NCI-H2081 treated with DMSO at 0.1 percent for 48 hours (cell line): Measurements from ENCODE around the gene TDRD1.

Source experiments
- DNase-seq: peaks from one replicate; lab custom pipeline; 2025; lab: John Stamatoyannopoulos, UW

The TDRD1 gene

DNA sequence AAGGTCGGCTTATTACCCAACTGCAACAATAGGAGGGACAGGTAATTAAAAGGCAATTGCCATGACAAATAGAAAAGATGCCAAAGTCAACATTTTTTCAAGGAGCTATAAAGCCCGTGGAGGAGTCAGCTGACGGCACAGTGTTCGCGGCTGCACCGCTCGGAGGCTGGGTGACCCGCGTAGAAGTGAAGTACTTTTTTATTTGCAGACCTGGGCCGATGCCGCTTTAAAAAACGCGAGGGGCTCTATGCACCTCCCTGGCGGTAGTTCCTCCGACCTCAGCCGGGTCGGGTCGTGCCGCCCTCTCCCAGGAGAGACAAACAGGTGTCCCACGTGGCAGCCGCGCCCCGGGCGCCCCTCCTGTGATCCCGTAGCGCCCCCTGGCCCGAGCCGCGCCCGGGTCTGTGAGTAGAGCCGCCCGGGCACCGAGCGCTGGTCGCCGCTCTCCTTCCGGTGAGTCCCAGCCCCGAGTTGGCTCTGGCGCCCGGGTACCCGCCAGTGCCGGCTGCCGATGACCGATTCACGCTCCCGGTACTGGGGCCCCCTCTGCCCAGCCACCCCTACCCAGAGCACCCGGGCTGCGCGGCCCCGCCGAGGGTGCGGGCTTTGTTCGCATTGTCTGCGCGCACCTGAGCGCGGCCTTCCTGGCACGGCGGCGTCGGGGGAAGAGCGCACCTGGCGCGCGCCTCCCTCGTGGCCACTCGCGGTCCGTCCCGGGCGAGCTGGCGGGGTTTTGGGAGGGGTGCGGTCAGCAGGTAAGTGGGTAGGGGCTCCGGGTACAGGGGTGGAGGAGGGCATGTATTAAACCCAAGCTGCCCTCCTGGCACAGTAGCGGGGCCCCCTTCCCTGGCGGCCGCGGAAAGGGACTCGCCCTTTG lies 60.2 kb downstream of the TDRD1 start, which contains the start of gene VWA2:
Gene VWA2, plus strand, starts transcription at position 138 of the 877 bp plus-strand sequence. CDS start 9,460 bp downstream, outside the sequence.
- peak; percentile 31 for DNase-seq

- DNase-seq, result no peak
Measured at GRCh38 chr10:114239994-114240345, 60.8 kb downstream of the TDRD1 start.

GRCh38 chr10:114242235-114242634 lies 63.1 kb downstream of the TDRD1 start:
- no peak for DNase-seq

DNA sequence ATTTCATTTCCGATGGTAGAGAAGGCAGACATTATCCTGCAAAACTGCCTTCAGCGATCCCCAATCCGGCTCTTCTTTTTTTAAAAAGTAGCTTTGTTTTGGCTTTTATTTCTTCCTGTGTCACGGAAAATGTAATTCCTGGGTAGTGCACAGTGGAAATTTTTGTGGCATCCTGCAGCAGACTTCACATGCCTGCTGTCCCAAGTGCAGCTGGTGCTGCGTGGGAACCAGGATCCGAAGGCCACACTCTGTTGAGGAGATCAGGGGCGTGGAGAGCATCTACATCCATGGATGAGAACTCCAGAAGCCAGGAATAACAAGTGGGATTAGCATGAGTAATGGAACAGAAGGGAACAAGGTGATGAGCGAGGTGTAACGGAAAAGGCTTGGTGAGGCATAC lies 64.5 kb downstream of the TDRD1 start:
- no peak for DNase-seq

- DNase-seq, result no peak
Measured at GRCh38 chr10:114244126-114244525, 65.0 kb downstream of the TDRD1 start.

- DNase-seq, result no peak
Measured at GRCh38 chr10:114245121-114245791, 66.1 kb downstream of the TDRD1 start.

DNA sequence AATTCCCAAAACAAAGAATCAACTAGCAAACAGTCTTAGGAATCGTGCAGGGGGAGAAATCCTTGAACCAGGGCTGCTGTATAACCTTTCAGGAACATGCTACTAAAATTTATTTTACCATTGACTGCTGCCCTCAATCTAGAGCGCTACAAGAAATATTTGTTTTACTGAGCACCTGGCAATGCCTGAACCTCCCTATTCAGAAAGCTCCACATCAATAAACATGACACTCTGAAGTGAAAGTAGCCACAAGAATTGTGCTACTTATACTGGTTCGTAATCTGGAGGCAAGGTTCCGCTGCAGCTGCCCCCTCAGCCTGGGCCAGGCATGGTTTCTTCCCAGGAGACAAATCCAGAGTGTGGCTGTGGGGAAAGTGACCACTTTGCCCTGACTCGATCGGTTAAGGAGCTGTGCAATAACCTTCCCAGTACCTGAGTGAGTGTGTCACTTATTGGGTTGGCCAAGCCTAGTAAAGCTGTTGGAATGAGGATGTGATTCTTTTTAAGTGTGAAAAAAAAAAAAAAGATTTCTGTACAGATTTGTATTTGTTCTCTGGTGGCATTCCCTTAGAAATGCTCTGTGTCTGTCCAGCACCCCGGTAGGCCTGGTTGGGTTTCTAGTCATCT lies 67.6 kb downstream of the TDRD1 start:
- no peak for DNase-seq

DNA sequence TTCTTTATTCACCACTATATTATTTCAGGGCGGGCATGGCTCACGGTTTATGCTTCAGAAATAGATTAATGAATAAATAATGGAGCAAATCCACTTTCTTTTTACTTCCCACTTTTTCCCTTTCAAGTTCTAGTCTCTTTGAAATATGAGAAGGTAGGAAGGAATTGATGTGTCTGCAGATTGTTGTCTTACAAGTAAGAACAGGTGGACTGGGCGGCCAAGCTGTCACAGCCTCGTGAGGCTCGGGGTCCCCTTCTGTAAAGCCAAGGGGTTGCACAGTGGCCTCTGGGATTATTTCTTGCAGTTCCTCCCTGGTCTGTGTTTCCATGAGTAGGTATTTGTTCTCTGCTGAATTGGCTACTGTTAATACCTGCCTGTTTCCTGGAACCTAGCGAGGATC lies 71.1 kb downstream of the TDRD1 start:
- DNase-seq, result no peak

- no peak for DNase-seq
Measured at GRCh38 chr10:114250716-114251115, 71.6 kb downstream of the TDRD1 start.

DNA sequence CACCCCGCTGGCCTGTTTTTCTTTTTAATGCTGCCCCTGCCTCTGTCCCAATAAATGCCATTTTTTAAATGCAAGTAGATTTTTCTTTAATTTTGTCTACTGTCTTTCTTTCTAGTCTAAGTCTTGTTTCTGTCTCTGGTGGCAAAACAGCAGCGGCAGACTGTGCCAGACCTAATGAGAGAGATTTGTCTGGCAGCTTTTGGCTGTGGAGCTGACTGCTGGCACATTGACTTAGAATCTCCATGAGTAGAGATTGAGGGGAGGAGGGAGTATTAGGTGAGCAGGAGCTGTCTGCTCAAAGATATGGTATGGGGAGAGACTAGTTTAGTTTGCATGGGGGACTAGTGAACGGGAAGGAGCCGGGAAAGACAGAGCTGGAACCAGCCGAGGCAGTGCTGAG lies 72.9 kb downstream of the TDRD1 start:
- DNase-seq, result no peak

- no peak for DNase-seq
Measured at GRCh38 chr10:114252883-114253282, 73.7 kb downstream of the TDRD1 start.

DNA sequence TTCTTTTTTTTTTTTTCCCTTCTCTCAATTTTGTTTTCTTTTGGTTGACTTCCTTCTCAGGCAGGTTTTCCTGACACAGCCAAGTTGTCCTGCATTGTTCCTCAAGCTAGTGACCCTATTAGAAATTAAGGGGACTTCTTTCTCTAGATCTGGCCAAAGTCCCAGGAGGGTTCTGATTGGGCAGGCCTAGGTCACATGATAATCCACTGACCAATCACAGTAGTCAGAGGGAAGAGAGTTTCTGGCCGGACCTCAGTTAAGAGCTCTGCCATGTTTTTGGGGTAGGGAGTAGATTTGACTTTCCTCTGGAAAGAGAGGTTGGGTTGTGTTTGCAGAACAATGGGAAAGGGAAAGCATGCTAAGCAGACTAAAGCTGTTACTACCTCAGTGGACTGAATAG lies 76.1 kb downstream of the TDRD1 start:
- DNase-seq, result no peak

DNA sequence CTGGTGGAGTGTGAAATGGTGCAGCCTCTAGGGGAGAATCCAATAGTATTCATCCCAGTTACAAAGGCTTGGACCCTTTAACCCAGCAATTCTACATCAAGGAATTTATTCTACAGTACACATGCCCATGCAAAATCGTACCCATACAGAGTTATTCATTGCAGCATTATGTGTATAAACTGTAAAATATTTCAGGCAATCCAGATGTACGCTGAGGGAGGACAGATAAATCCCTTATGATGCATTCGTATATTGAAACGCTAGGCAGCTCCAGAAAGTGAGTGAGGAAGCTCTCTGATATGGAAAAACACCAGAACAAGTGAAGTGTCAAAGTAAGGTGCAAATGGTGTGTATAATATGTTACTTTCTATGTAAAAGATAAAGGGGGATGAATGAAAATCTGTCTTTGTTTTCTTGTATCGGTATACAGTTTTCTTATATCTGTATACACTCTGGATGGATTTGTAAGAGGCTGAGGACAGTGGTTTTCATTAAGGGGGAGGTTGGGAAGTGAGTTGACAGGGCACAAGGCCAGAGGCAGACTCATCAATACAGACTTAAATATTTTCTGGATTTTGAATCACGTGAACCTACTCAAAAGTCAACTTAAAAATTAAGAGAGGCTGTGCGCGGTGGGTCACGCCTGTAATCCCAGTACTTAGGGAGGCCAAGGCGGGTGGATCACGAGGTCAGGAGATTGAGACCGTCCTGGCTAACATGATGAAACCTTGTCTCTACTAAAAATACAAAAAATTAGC lies 77.0 kb downstream of the TDRD1 start:
- DNase-seq, result no peak

DNA sequence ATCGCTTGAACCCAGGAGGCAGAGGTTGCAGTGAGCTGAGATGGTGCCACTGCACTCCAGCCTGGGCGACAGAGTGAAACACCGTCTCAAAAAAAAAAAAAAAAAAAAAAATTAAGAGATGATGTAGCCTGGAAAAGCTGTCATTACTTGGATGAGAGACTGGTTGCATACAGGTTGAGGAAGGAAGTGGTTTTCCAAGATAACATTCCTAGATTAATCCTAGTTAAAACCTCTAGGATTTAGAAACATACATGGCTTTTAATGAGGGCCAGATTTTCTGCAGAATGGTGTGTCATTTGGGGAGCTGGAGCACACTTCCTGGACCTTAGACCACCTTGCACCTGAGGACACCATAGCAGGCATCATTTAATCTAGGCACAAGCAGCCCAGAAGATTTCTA lies 77.7 kb downstream of the TDRD1 start:
- no peak for DNase-seq

DNA sequence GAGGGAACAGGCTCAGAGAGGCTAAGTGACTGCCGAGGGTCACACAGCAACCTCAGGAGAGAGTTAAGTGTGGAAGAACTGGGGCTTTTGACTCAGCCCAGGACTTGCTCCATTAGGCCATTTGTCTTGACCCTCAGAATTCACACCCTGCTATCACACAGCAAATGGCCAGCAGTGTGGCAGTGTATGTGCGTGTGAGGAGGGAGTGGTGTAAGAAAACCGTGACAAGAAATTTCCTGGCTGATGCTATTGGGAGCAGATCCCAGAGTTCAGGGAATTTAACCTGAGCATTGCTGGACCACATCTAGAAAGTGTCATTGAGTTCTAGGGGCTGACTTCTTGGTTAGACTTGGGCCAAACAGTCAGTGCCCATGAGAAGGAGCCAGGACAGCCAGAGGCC lies 78.3 kb downstream of the TDRD1 start:
- no peak for DNase-seq

- no peak for DNase-seq
Measured at GRCh38 chr10:114258274-114258840, 79.2 kb downstream of the TDRD1 start.

GRCh38 chr10:114259824-114260223 lies 80.7 kb downstream of the TDRD1 start:
- DNase-seq, result no peak

DNA sequence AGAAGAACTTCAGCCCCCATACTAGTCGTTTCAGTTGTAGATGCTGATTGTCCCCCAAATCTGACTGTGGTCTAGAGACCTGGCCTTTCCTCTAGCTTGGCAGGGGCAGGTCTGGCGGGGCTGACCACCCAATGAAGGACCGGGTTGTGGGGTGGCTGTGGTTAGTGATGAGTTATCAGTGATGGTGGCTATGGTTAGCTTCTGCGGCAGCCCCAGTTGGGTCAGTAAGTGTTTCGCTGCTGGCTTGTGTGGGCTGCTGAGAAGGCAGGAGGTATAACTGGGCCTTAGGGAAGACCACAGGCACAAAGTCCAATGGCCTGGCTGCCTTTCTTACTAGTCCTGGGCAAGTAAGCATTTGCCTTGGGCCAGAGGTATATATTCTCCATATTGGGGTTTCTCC lies 81.2 kb downstream of the TDRD1 start:
- no peak for DNase-seq

DNA sequence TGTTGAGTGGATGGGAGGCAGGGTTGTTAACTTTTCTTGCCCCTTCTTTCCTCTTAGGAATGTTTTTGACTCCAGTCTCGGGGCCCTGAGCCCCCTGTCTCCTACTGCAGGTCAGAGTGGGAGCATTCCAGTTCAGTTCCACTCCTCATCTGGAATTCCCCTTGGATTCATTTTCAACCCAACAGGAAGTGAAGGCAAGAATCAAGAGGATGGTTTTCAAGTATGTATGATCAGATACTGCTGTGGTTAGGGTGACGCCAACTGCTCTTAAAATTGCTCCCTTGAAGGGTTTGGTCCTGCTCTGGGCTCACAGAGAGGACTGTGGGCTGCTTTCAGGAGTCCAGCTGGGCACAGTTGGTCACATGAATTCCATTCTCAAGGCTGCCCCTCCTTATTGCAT lies 81.9 kb downstream of the TDRD1 start:
- DNase-seq, result no peak

GRCh38 chr10:114262496-114262895 lies 83.3 kb downstream of the TDRD1 start:
- no peak for DNase-seq

DNA sequence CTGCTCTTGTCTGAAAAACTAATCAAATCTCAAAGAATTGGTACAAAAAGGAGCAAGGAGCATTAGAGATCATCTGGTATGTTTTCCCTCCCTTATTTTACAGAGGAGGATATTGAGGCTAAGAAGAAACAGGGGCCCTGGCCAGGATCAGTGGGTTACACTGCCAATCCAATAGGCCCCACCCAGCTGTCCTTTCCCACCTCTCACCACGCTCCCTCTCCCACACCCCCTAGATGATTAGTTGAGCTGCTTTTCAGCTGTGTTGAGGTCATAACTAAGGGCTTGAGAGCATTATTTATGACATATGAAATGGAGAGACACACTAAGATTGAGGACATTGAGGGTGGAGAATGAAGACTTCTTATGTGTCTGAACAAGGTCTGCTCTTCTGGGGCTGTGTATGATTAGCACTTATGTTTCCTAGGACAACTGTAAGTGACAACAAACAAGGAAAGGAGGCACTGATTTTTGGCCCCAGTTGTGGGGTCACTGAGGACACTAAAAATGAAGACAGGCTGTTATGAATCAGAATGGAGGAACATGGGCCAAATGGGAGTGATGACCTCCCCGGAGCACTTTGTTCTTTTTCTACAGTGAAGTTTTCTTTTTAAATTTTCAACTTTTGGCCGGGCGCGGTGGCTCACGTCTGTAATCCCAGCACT lies 86.4 kb downstream of the TDRD1 start:
- no peak for DNase-seq
